ENCODE measurements around the gene SRC. TPM values are rescaled to one million over a fixed set of nuclear protein-coding genes. Genes with fewer than 3 reads are reported as not detected.

Gene SRC
- total and polyA plus RNA-seq, 2 of the 8 experiments (the other 6 are each of a cell fraction or from before 2014, with no cell fraction given) = 27.6 to 28.8 TPM

DNA sequence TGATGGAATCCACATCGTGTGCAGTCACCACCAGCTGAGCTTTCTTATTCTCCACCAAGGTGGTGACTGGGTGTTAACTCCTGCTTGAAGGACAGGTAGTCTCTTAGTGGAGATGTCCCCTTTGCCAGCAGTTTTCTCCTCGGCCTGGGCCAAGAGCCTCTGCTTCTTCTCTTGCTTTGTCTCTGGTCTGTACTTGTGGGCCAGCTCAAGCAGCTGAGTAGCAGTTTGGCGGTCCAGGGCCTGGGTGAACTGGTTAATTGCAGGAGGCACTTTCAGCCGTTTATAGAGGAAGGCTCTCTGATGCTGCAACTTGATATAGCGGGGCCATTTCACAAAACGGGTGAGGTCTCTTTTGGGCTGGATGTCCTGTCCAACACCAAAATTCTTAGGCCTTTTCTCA lies 99.1 kb downstream of the SRC start:
- no peak for FAIRE-seq

More for the DNA sequence above, 99.1 kb downstream of the SRC start:
- Histone ChIP-seq H2AK5ac (ENCODE audit: low read depth, low read length) (no peak overlapping the region), H3K79me2 (ENCODE audit: control insufficient read depth in 1 of 2, insufficient read depth in 2 of 2, low read length in 2 of 2) (no peaks in the 10 kb centered on the region), H3K4me1 (replicated peaks in 1 of 4; ENCODE audit: control insufficient read depth in 3 of 4, insufficient read depth in 4 of 4, low read length in 3 of 4) (peaks cover 0 to under 1% (median under 1%) of the 10 kb centered on the region in 4 experiments; a peak in 3 of 7 replicates), H3K36me3 (ENCODE audit: control insufficient read depth in 2 of 4, insufficient read depth in 4 of 4, low read length in 3 of 4) (no peaks in the 10 kb centered on the region), H3K4me3 (ENCODE audit: extremely low read depth in 1 of 4, insufficient read depth in 2 of 4, low read depth in 3 of 4, low read length in 4 of 4) (no peak overlapping the region), H2BK12ac (ENCODE audit: low read depth, low read length) (no peak overlapping the region), H2BK15ac (ENCODE audit: low read length) (no peak overlapping the region), H3K9ac (replicated peaks in 1 of 4; ENCODE audit: extremely low read depth in 1 of 4, low read depth in 3 of 4, low read length in 3 of 4) (no peak overlapping the region), H3K14ac (ENCODE audit: insufficient read length) (no peak overlapping the region), H2AFZ (ENCODE audit: low read length) (no peak overlapping the region), H3K9me3 (ENCODE audit: insufficient read depth in 2 of 2, low read depth in 1 of 2, low read length in 1 of 2) (no peaks in the 10 kb centered on the region), H3K27ac (ENCODE audit: low read depth, low read length) (no peak overlapping the region), H4K5ac (ENCODE audit: insufficient read length, low read depth, low read length) (no peak overlapping the region), H3K4me2 (ENCODE audit: insufficient read depth in 1 of 2, low read depth in 2 of 2, low read length in 2 of 2) (no peak overlapping the region), H4K8ac (ENCODE audit: extremely low read depth, insufficient read depth, low read length) (no peak overlapping the region), H4K20me1 (replicated peaks in 1 of 2; ENCODE audit: control insufficient read depth in 1 of 2, insufficient read depth in 2 of 2, low read length in 2 of 2) (peaks cover 0 to 2% of the 10 kb centered on the region in 2 experiments), H2BK120ac (replicated peaks; ENCODE audit: low read depth, low read length) (no peak overlapping the region), H4K91ac (replicated peaks; ENCODE audit: insufficient read length, low read length) (no peak overlapping the region), H3K56ac (replicated peaks; ENCODE audit: insufficient read length, low read depth, low read length) (no peak overlapping the region), H3K4ac (replicated peaks; ENCODE audit: insufficient read length, low read depth, low read length) (no peak overlapping the region), H3K23ac (ENCODE audit: insufficient read length) (no peak overlapping the region), H2BK5ac (ENCODE audit: low read depth, low read length) (no peak overlapping the region), H3K23me2 (ENCODE audit: low read depth, low read length) (peaks cover 9% of the 10 kb centered on the region; the same call in 1 of the 2 replicates), H3K18ac (ENCODE audit: extremely low read depth, low read length) (no peak overlapping the region), H2BK20ac (ENCODE audit: low read length) (no peak overlapping the region), H3K27me3 (replicated peaks in 1 of 4; ENCODE audit: control insufficient read depth in 3 of 4, extremely low read depth in 1 of 4, insufficient read depth in 3 of 4, low read length in 3 of 4) (0 out of 7 replicates have a peak, but pooled peaks cover 0 to 3% (median 0%) of the 10 kb centered on the region in 4 experiments), H3K79me1 (ENCODE audit: low read depth, low read length) (no peaks in the 10 kb centered on the region)
- WGBS, 2 experiments (ENCODE audit: extremely low coverage in 1 of 2, insufficient coverage in 1 of 2, insufficient read length in 1 of 2, insufficient replicate concordance in 2 of 2, low coverage in 1 of 2, low lambda C conversion rate in 2 of 2, missing lambda C conversion rate in 1 of 2) = 83% methylated on average over 6 of the region's 6 CpGs; no CpG with 5 or more reads in 1 of the 2 experiments
- ChIA-PET CTCF (ENCODE audit: partially characterized antibody) (interaction anchor here (0.6 to 0.9 kb wide), 4 partner anchors 11 to 179 kb away, joined by 3 read pairs; no protein-coding TSS in a partner anchor), POLR2A (ENCODE audit: partially characterized antibody) (interaction anchor here (1.2 to 1.3 kb wide), 2 partner anchors 29 to 53 kb away, joined by 3 to 4 read pairs; no protein-coding TSS in a partner anchor)
- no peak for DNase-seq (ENCODE audit: low read depth in 1 of 2, low spot score in 2 of 2)

Measured in H1 (cell line).